WTC11 (cell line): Measurements from ENCODE around the gene SLCO4A1. TPM values are rescaled to one million over a fixed set of nuclear protein-coding genes. Genes with fewer than 3 reads are reported as not detected.

Source experiments
- ATAC-seq: fragments of 200-7000 bp; cut with Tn5 transposase; 2 replicates; pipeline ENCODE4 v1.10.0; 2021; ENCODE audit warnings: mild to moderate bottlenecking, moderate library complexity
- CTCF ChIA-PET: fragments of 300-600 bp; sonication (Branson Sonifier 250); formaldehyde crosslinking; loops from one replicate; lab custom pipeline; 2021; ENCODE audit warnings: antibody characterized with exemption; lab: Charles Lee
- POLR2A ChIA-PET: fragments of 350-600 bp; sonication (Branson Sonifier 250); formaldehyde crosslinking; loops from one replicate; lab custom pipeline; 2021; ENCODE audit warnings: antibody characterized with exemption; lab: Charles Lee
- DNase-seq: peaks from one replicate; pipeline ENCODE4 v3.0.0; 2021; ENCODE audit warnings: low spot score
- H3K27ac Mint-ChIP-seq: 2 replicates; pipeline ENCODE4 v1.8.0; 2021; ENCODE audit warnings: mixed read lengths
- H3K27me3 Mint-ChIP-seq: 2 replicates; pipeline ENCODE4 v1.8.0; 2021; ENCODE audit warnings: low read depth, mild to moderate bottlenecking, moderate library complexity, mixed read lengths
- H3K36me3 Mint-ChIP-seq: 2 replicates; pipeline ENCODE4 v1.8.0; 2021; ENCODE audit warnings: mixed read lengths
- H3K4me1 Mint-ChIP-seq: 2 replicates; pipeline ENCODE4 v1.8.0; 2022; ENCODE audit warnings: mixed read lengths
- H3K4me3 Mint-ChIP-seq: 2 replicates; pipeline ENCODE4 v1.8.0; 2021; ENCODE audit warnings: mild to moderate bottlenecking, moderate library complexity, mixed read lengths
- H3K9me3 Mint-ChIP-seq: 2 replicates; pipeline ENCODE4 v1.8.0; 2021; ENCODE audit warnings: mixed read lengths
- AFF4 ChIP-seq: sonication (generic); formaldehyde crosslinking; IDR thresholded peaks from 2 replicates; pipeline ENCODE4 v1.8.1; 2023; ENCODE audit warnings: mild to moderate bottlenecking, missing genetic modification reagents, borderline replicate concordance
- CBFB ChIP-seq: sonication (generic); formaldehyde crosslinking; IDR thresholded peaks from 2 replicates; pipeline ENCODE4 v1.8.1; 2022; ENCODE audit warnings: mild to moderate bottlenecking, low read depth, missing genetic modification reagents
- CDX4 ChIP-seq: fragments of 250-450 bp; sonication (Bioruptor Pico); IDR thresholded peaks from 2 replicates; pipeline ENCODE4 v1.9.0; 2021; ENCODE audit warnings: moderate library complexity, mild to moderate bottlenecking, inconsistent platforms, borderline replicate concordance
- EMX1 ChIP-seq: fragments of 250-450 bp; sonication (Bioruptor Pico); IDR thresholded peaks from 2 replicates; pipeline ENCODE4 v1.8.0; 2021; ENCODE audit warnings: mild to moderate bottlenecking
- ETV6 ChIP-seq: sonication (generic); formaldehyde crosslinking; IDR thresholded peaks from 2 replicates; pipeline ENCODE4 v1.8.1; 2022; ENCODE audit warnings: mild to moderate bottlenecking, missing genetic modification reagents
- GABPB1 ChIP-seq: sonication (generic); formaldehyde crosslinking; IDR thresholded peaks from 2 replicates; pipeline ENCODE4 v1.8.1; 2023; ENCODE audit warnings: mild to moderate bottlenecking, missing genetic modification reagents
- HMGXB4 ChIP-seq: sonication (generic); formaldehyde crosslinking; IDR thresholded peaks from 2 replicates; pipeline ENCODE4 v1.8.1; 2023; ENCODE audit warnings: mild to moderate bottlenecking, moderate library complexity, missing genetic modification reagents
- JAZF1 ChIP-seq: fragments of 250-450 bp; sonication (Bioruptor Pico); IDR thresholded peaks from 2 replicates; pipeline ENCODE4 v1.9.0; 2021; ENCODE audit warnings: moderate library complexity, mild to moderate bottlenecking, inconsistent platforms
- OVOL2 ChIP-seq: fragments of 250-450 bp; sonication (Bioruptor Pico); IDR thresholded peaks from 2 replicates; pipeline ENCODE4 v1.9.0; 2021; ENCODE audit warnings: mild to moderate bottlenecking, borderline replicate concordance
- TEAD1 ChIP-seq: sonication (generic); formaldehyde crosslinking; IDR thresholded peaks from 2 replicates; pipeline ENCODE4 v1.8.0; 2022; ENCODE audit warnings: mild to moderate bottlenecking, missing genetic modification reagents
- ZNF138 ChIP-seq: sonication (generic); formaldehyde crosslinking; conservative IDR thresholded peaks from 2 replicates; pipeline ENCODE4 v1.8.1; 2022; ENCODE audit warnings: mild to moderate bottlenecking, moderate library complexity, missing genetic modification reagents
- ZNF219 ChIP-seq: sonication (generic); formaldehyde crosslinking; IDR thresholded peaks from 2 replicates; pipeline ENCODE4 v1.8.0; 2023; ENCODE audit warnings: missing genetic modification reagents, mild to moderate bottlenecking, borderline replicate concordance
- total RNA-seq: library from RNA; stranded (reverse); gene quantifications from 3 replicates; pipeline ENCODE4 v1.2.3, GENCODE V29; 2021
- TF ChIP-seq, protein P1 (sequence below): fragments of 250-450 bp; sonication (Bioruptor Pico); IDR thresholded peaks from 2 replicates; pipeline ENCODE4 v1.9.0; 2021; ENCODE audit warnings: mild to moderate bottlenecking
- TF ChIP-seq, protein P2 (sequence below): sonication (generic); formaldehyde crosslinking; conservative IDR thresholded peaks from 2 replicates; pipeline ENCODE4 v1.8.1; 2022; ENCODE audit warnings: mild to moderate bottlenecking, missing genetic modification reagents

Gene SLCO4A1
- total RNA-seq, 1 experiment from 2014 or later: 19.9 TPM

DNA sequence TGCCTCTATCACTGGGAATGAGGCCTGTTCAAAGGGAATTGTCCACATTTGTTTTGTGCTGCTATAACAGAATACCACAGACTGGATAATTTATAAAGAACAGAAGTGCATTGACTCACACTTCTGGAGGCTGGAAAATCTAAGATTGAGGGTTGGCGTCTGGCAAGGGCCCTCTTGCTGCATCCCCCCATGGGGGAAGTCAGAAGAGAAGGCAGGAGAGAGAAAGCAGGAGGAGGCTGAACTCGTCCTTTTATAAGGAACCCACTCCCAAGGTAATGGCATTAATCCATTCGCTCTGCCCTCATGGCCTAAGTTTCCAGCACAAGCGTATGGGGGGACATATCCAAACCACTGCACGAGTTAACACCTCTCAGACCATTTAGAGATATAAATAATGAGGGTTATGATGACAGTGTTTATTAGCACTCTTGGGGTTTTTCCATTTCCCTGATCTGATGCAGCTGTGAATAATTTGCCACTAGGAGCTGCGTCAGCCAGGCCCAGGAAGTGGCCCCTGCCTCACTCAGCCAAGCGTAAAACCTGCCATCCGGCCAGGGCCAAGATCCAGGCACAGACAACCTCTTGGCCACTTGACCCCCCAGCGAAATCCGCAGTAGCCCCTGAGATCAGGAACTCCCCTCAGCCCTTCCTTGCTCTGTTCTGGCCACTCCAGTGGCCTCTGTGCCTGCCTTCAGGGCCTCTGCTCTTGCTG is 14.2 kb upstream of the SLCO4A1 start:
- H3K36me3 Mint-ChIP-seq: no peaks in the 10 kb centered on the region
- CTCF ChIA-PET: interaction anchor here (0.9 to 1.2 kb wide), 3 partner anchors 11 to 15 kb away, joined by 3 to 7 read pairs (median 3); partner anchors contain the start of gene SLCO4A1
- DNase-seq (no peak), ATAC-seq (no peak)
- POLR2A ChIA-PET: no interaction called here
- no peaks in the 10 kb centered on the region for H3K27me3 Mint-ChIP-seq
- H3K4me3 Mint-ChIP-seq: no peak overlapping the region
- TF ChIP-seq, protein P1, sequence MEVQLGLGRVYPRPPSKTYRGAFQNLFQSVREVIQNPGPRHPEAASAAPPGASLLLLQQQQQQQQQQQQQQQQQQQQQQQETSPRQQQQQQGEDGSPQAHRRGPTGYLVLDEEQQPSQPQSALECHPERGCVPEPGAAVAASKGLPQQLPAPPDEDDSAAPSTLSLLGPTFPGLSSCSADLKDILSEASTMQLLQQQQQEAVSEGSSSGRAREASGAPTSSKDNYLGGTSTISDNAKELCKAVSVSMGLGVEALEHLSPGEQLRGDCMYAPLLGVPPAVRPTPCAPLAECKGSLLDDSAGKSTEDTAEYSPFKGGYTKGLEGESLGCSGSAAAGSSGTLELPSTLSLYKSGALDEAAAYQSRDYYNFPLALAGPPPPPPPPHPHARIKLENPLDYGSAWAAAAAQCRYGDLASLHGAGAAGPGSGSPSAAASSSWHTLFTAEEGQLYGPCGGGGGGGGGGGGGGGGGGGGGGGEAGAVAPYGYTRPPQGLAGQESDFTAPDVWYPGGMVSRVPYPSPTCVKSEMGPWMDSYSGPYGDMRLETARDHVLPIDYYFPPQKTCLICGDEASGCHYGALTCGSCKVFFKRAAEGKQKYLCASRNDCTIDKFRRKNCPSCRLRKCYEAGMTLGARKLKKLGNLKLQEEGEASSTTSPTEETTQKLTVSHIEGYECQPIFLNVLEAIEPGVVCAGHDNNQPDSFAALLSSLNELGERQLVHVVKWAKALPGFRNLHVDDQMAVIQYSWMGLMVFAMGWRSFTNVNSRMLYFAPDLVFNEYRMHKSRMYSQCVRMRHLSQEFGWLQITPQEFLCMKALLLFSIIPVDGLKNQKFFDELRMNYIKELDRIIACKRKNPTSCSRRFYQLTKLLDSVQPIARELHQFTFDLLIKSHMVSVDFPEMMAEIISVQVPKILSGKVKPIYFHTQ: no peak
- TF ChIP-seq ETV6 (CRISPR knock-in tag) (no peak), HMGXB4 (no peak), GABPB1 (no peak), ZNF219 (CRISPR knock-in tag) (no peak), JAZF1 (CRISPR knock-in tag) (no peak), CDX4 (CRISPR knock-in tag) (no peak)
- TF ChIP-seq, protein P2, sequence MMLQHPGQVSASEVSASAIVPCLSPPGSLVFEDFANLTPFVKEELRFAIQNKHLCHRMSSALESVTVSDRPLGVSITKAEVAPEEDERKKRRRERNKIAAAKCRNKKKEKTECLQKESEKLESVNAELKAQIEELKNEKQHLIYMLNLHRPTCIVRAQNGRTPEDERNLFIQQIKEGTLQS: no peak
- no peaks in the 10 kb centered on the region for H3K9me3 Mint-ChIP-seq
- no peak overlapping the region for H3K27ac Mint-ChIP-seq
- H3K4me1 Mint-ChIP-seq: peaks cover 19% of the 10 kb centered on the region

DNA sequence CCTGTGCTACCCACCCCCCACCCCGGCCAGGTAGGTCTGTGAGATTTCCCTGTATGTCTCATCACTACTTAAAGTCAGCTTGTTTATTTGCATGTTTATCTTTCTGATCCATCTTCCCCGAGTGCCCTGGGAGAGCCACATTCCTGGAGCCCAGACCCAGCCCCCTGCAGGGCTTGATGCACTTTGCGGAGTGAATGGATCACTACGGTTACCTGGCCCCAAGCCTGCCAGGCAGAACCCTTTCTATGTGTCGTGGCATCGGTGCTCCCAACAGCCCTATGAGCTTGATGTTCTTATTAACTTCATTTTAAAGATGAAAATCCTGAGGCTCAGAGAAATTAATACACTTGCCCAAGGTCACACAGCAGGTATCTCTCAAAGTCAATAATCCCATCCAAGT is 13.6 kb upstream of the SLCO4A1 start:
- Mint-ChIP-seq H3K4me3 (no peak overlapping the region), H3K9me3 (no peaks in the 10 kb centered on the region), H3K27me3 (no peaks in the 10 kb centered on the region), H3K4me1 (peaks cover 13% of the 10 kb centered on the region), H3K27ac (no peak overlapping the region), H3K36me3 (no peaks in the 10 kb centered on the region)
- DNase-seq (peak; percentile 55), ATAC-seq (peak; percentile 38)
- ChIA-PET CTCF (interaction anchor here (0.6 to 1.2 kb wide), 4 partner anchors 11 to 472 kb away, joined by 3 to 7 read pairs (median 3); partner anchors contain the start of gene SLCO4A1), POLR2A (no interaction called here)
- no peak for TF ChIP-seq EMX1 (CRISPR knock-in tag)
- no peak for TF ChIP-seq OVOL2
- no peak for TF ChIP-seq CBFB (CRISPR knock-in tag)
- no peak for TF ChIP-seq TEAD1 (CRISPR knock-in tag)
- TF ChIP-seq ZNF138 (CRISPR knock-in tag): no peak
- TF ChIP-seq AFF4 (CRISPR knock-in tag): no peak
